Colon (tissue), 2 donors: Measurements from ENCODE around the gene CATSPERE.

Experiments used
- FAIRE-seq: peaks from 2 replicates; lab custom pipeline; 2012; peaks lifted over from hg19 to GRCh38; lab: Jason Lieb, UNC
- donor health status: control.
- donor health status: control.

Gene CATSPERE

GRCh38 chr1:244461245-244462071, at the start of gene CATSPERE:
TSS of gene CATSPERE (plus strand) at chr1:244461273. CDS start at chr1:244461430, 157 bp downstream.
- no peak for FAIRE-seq

DNA sequence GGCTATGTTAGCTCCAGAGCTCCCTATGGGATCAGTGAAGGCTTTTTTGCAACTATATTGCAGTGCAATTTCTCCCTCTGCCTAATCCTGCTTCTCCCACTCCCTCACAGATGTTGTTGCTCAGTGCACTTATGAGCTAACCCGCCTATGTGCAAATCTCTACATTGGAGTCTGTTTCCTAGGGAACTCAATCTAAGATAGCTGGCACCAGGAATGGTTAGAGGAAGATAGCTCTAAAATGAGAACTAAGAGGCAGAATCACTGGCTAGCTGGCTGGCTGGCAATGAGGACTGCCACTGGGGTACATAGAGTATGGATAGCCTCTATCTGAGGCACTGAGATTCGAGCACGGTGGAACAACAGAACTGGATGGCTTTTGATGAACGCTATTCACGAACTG, 48.9 kb upstream of the CATSPERE start:
- no peak for FAIRE-seq

DNA sequence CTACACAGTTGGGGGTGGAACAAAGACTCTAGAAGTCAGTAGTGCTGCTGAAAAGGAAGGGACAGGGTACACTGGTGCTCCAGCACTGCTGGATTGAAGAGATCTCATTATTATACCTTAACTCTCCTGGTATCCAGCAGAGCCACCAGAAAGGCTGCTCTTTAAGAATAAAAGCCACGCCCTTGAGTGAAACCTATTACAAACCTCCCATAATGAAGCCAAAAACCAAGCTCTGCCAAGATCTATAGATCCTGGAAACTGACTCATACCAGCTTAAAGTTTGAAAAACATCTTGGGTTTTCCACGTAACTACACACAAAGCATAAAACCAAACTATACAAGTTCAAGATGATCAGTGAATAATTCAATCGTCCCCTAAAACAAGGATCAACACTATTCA, 47.3 kb upstream of the CATSPERE start:
- no peak for FAIRE-seq

DNA sequence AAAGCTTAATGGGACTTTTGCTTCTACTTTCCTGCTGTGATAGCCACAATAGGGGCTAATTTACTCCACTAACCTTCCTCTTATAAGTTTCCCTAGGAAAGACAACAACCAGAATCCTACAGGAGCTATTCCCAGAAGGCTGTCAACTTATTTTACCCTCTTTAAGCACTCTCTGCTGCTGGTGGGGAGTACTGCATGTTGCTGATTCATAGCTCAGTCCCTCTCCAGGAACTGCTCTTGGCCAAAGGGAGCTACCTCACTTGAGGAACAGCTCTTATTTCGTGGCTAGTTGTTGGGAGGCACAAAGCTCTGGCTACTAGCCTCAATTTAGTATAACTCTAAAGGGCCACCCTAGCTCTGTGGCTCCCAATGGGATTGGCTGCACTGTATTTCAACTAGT, 46.5 kb upstream of the CATSPERE start:
- no peak for FAIRE-seq

DNA sequence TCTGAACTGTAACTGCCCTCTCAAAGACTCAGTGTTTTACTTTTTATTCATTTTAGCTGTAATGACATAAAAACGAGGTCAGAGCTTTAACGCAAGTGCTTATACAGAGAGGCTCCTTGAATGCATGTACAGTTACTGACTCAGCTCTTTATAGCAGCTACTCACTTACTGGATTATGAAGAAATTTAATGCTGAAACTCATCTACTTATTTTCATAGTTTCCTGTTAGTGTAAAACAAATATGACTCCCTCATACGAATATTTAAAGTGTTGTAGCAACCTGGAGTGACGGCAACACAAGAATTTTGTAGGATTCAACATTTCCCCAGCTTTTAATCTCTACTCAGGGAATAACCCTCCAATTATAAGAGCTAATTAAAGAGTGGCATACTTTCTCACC, 42.0 kb upstream of the CATSPERE start:
- FAIRE-seq, result no peak

DNA sequence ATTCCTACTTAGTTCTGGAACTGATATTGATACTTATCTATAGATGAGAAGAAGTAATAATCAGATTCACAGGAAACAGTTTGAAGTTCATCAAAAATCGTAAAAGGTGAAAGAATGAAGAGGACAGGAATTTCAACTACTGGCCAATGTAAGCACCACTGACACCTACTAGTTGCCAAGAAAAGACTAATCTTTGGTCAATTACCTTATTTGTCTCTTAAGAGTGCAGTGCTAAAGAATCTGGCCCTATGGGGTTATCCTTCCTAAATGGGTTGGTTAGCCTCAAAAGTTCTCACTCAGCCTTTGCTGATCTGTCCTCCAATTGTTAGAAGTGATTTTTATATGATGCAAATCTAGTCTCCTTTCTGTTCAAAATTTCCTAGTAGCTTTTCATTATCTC, 38.9 kb upstream of the CATSPERE start:
- no peak for FAIRE-seq

DNA sequence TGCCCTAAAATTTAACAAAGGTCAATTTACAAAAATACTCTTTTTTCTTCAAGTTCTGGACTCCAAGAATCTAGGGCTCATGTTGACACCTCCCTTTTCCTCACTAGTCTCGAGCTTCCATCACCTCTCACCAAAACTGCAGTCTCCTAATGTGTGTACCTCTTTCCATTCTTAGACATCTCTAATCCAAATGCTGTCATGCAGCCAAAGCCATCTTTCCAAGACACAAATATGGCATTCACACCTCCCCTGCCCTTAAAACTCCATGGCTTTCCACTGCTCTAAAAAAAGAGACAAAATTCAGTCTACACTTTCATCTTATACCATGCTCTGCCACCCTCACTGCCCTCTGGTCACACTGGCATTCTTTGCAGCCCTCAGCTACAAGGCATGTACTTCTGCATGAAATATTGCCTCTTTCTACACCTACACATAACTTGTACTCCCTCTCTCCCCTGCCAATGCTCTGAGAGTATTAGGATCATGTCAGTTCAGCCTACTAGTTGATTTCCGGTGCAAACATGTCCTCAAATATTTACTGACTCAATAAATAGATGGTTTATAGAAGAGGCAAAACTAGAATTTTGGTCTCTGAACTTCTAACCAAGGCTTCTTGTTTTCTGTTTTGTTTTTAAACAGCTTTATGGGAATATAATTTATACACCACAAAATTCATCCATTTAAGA, 36.3 kb upstream of the CATSPERE start:
- no peak for FAIRE-seq

- FAIRE-seq, result no peak
Observed at GRCh38 chr1:244427647-244428046, 33.4 kb upstream of the CATSPERE start.

GRCh38 chr1:244429818-244430217, 31.3 kb upstream of the CATSPERE start:
- no peak for FAIRE-seq

DNA sequence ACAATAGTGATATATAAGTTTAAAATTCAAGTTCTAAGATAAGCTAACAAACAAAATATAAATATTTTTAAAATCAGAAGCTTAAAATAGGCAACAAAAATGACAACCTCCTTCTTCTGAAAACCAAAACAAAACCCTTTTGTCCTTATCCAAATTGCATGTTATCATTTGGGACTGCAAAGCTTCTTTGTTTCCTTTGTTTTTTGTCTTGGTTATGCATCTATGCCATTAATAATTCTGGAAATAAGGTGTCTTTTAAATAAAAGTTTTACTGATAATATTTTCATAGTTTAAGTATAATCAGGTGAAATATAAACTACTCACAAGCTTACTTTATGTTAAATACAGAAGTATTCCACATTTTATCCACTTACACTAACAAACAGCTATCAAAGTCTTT, 29.9 kb upstream of the CATSPERE start:
- FAIRE-seq, result no peak

- FAIRE-seq, result no peak
Observed at GRCh38 chr1:244435562-244436205, 25.4 kb upstream of the CATSPERE start.

DNA sequence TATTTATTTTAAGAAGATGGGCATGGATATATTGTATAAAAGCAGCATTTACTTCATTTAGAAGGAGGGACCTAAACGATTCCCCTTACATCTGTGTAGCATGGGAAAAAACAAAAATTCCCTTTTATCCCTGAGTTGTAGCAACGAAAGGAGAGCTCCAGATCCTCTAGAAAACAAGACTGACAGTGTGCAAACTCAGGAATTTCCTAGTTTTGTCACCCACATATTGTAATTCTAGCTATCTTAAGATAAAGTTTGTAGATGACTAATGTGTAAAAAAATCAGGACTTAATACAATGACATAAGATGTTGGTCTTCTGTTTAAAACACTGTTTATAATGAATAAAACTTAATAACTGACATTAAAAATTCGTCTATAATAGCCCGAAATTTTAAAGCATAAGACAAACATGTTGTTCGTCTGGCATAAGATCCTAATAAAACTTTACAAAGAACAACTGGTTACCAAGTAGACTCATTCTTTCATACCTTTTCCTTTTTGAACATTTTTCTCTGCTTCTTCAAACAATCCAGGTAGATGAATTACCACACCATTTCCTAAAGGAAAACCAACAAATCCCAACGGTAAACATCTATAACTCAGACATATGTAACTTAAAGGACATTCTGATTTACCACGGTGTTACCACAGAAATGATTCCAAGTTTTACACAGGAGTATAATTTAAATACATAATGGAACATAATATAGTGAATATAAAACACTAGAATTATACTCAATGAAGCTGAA, 24.6 kb upstream of the CATSPERE start:
- no peak for FAIRE-seq

DNA sequence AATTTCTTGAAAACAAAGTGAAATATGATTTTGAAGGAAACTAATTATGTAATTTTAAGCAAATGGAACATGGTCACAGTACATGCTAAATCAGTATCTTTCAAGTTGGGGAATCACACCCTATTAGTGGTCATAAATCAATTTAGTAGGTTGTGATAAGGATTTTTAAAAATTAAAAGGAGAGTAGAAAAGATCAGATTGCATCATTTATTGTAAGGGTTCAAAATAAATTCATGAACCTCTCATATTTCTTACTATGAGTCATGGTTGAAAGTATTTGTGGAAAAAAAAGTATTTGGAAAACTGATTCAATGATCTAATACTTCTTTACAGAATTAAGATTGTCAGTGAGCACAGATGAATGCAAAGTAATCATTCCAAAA, 24.0 kb upstream of the CATSPERE start:
- FAIRE-seq, result no peak

DNA sequence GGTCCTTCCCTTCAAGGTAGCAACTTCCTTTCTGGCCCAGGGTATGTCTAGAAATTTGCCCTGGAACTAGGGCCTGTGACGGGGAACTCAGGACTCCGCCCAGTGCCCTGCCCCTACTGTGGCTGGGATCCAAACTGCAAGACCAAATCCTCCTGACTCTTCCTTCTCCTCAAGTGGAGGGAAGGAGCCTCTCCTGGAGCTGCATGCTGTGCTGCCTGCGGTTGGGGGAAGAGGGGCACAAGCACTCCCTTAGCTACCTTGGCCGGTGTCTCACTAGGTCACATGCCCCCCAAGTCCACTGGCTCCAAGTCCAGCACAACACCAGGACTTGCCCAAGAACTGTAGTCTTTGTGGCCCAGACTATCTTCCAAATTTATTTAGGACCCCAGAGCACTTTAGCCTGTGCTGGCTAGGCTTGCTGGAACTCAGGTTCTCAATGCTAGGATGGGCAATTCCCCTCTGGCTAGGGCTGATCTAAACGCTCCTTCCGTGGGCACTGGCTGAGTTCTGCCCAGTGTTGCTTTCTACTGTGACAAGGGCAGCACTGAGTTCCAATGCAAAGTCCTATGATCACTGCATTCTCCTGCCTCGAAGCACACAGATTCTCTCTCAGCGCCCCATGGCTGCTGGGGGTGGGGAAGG, 21.6 kb upstream of the CATSPERE start:
- FAIRE-seq, result no peak

DNA sequence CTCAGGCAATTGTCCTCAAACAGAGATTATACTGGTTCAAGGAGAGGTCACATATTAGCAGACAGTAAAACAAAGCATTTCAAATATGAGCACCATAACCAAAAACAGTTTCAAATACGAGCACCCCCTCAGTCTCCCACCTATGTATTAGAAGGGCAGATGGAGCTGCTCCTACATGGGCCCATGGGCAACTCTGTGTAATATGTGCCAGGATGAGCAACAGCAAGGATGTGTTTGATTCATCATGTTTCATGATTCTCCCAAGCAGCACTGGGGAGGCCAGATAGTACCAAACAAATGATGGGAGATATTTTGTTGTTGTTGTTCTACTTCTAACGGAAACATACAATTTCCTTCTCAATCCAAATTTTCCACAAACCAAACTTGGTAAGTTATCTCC, 18.2 kb upstream of the CATSPERE start:
- no peak for FAIRE-seq

DNA sequence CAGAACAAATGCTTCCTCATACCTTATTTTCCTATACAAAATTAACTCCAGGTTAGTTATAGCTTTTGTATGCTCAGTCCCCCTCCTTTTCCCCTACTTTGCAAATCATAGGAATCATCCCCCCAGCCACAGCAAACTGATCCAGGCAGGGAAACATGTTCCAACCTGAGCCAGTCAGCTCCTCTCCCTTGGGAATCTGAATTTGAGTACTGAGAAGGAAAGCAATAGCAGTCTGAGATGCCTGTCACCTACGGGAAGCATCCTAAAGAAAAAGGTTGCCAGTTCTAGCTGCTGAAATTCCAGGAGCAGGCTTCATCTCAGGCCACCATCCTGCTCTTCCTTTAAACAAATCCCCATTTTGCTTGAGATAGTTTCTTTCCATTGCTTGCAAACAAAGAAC, 16.2 kb upstream of the CATSPERE start:
- no peak for FAIRE-seq

GRCh38 chr1:244445320-244446181, 15.5 kb upstream of the CATSPERE start:
- no peak for FAIRE-seq

- no peak for FAIRE-seq
Observed at GRCh38 chr1:244447024-244447423, 14.0 kb upstream of the CATSPERE start.

DNA sequence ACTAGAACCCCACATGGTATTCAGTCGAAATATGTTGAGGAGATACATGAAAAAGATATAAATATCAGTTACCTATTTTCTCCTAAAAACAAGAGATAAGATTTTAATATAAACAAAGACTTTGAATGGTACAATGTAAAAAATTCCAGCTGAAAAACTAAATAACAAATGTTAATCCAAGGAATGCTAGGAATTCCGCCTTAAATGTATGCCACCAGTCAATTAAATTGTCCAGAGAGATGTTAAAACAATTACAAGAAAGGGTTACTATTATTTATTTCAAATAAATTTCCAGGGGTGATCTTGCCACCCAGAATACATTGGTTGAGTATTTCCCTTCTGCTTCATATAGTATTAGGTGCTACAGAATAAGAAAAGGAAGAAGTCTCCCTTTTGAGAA, 13.5 kb upstream of the CATSPERE start:
- no peak for FAIRE-seq

GRCh38 chr1:244448279-244449036, 12.6 kb upstream of the CATSPERE start:
- no peak for FAIRE-seq
